HCT116 (cell line): ENCODE data around the gene TRIM68. TPM values are rescaled to one million over a fixed set of nuclear protein-coding genes. Genes with fewer than 3 reads are reported as not detected.

Source experiments
- ATAC-seq: fragments of 200-7000 bp; cut with Tn5 transposase; 2 replicates; pipeline ENCODE4 v1.9.1; 2020; ENCODE audit warnings: mild to moderate bottlenecking, moderate library complexity
- BruUV-seq: library from RNA; stranded (reverse); fragments of 400-500 nt; replicated peaks from 2 replicates; lab custom pipeline; 2021; lab: Mats Ljungman, UMichigan
- CTCF ChIA-PET: fragments of 300-600 bp; sonication (Branson Sonifier 250); formaldehyde crosslinking; loops from one replicate; lab custom pipeline; 2021; ENCODE audit warnings: antibody characterized with exemption; lab: Charles Lee
- POLR2A ChIA-PET: fragments of 300-600, 350-600 bp; sonication (Branson Sonifier 250); formaldehyde crosslinking; loops from one replicate; lab custom pipeline; 2021; ENCODE audit warnings: antibody characterized with exemption; lab: Charles Lee
- RAD21 ChIA-PET, 2 experiments: fragments of 300-600 bp; sonication (Branson Sonifier 250); formaldehyde crosslinking; loops; one replicate each; lab custom pipeline; 2023; ENCODE audit warnings: low total read pairs in 2 of 2; ENCODE audit not compliant: uncharacterized antibody in 2 of 2, unreplicated experiment in 2 of 2, low non-redundant PET in 1 of 2; lab: Charles Lee
- DNase-seq: peaks from one replicate; pipeline ENCODE4 v3.0.0-alpha.2; 2010; ENCODE audit warnings: low read depth, low spot score
- H2AFZ ChIP-seq: fragments of 200-600 bp; shearing (Covaris generic), sonication (generic); 2 replicates; pipeline ENCODE4 v1.6.1; 2017; ENCODE audit warnings: low read depth, mixed run types, mixed read lengths, antibody characterized with exemption, low read length; ENCODE audit not compliant: poor library complexity, severe bottlenecking
- H3K27ac ChIP-seq: 2 replicates; pipeline ENCODE4 v1.5.1; 2012; ENCODE audit warnings: low read depth, low read length
- H3K27me3 ChIP-seq: fragments of 200-600 bp; sonication (generic); 2 replicates; pipeline ENCODE4 v1.6.1; 2016; ENCODE audit warnings: mixed run types, low read length, mixed read lengths; ENCODE audit not compliant: insufficient read depth
- H3K36me3 ChIP-seq, 2 experiments: fragments of 200-500 bp in 1 of 2; fragments of 200-600 bp in 1 of 2; sonication (Bioruptor generic) in 1 of 2; sonication (generic) in 1 of 2; 2 replicates each; pipeline versions ENCODE4 v1.5.1 to v1.6.1; 2014 to 2016; ENCODE audit warnings: low read length in 2 of 2, inconsistent platforms in 1 of 2, mixed read lengths in 1 of 2, mixed run types in 1 of 2; ENCODE audit not compliant: insufficient read depth in 2 of 2, control insufficient read depth in 1 of 2
- H3K4me1 ChIP-seq, 2 experiments: fragments of 200-600 bp in 1 of 2; sonication (generic) in 1 of 2; 2 replicates each; pipeline versions ENCODE4 v1.5.1 to v1.6.1; 2012 to 2017; ENCODE audit warnings: low read length in 2 of 2, inconsistent platforms in 1 of 2, mild to moderate bottlenecking in 1 of 2, mixed read lengths in 1 of 2, mixed run types in 1 of 2, moderate library complexity in 1 of 2; ENCODE audit not compliant: insufficient read depth in 2 of 2, control insufficient read depth in 1 of 2
- H3K4me2 ChIP-seq: fragments of 200-600 bp; sonication (generic); 2 replicates; pipeline ENCODE4 v1.6.1; 2017; ENCODE audit warnings: mixed run types, low read length, mixed read lengths
- H3K4me3 ChIP-seq, 2 experiments: fragments of 200-600 bp in 1 of 2; sonication (generic) in 1 of 2; replicated peaks in 1 of 2; 2 replicates each; pipeline ENCODE4 v1.5.1; 2011 to 2016; ENCODE audit warnings: low read length in 2 of 2, control low read depth in 1 of 2, low read depth in 1 of 2, mild to moderate bottlenecking in 1 of 2, mixed read lengths in 1 of 2, mixed run types in 1 of 2
- H3K79me2 ChIP-seq: fragments of 200-600 bp; sonication (generic); 2 replicates; pipeline ENCODE4 v1.6.1; 2017; ENCODE audit warnings: mild to moderate bottlenecking, mixed run types, low read length, moderate library complexity, mixed read lengths; ENCODE audit not compliant: insufficient read depth
- H3K9ac ChIP-seq: fragments of 200-600 bp; sonication (generic); 2 replicates; pipeline ENCODE4 v1.6.1; 2016; ENCODE audit warnings: low read length, mixed read lengths
- H3K9me2 ChIP-seq: fragments of 200-600 bp; sonication (generic), shearing (Covaris generic); 2 replicates; pipeline ENCODE4 v1.6.1; 2017; ENCODE audit warnings: mixed run types, mild to moderate bottlenecking, moderate library complexity; ENCODE audit not compliant: insufficient read depth
- H3K9me3 ChIP-seq, 2 experiments: fragments of 200-500 bp in 1 of 2; fragments of 200-600 bp in 1 of 2; sonication (Bioruptor generic) in 1 of 2; sonication (generic) in 1 of 2; 2 replicates each; pipeline ENCODE4 v1.6.1; 2014 to 2017; ENCODE audit warnings: low read length in 2 of 2, mixed read lengths in 2 of 2, inconsistent platforms in 1 of 2, low read depth in 1 of 2, mild to moderate bottlenecking in 1 of 2, mixed run types in 1 of 2, moderate library complexity in 1 of 2; ENCODE audit not compliant: control insufficient read depth in 1 of 2, insufficient read depth in 1 of 2
- H4K20me1 ChIP-seq: fragments of 200-600 bp; sonication (generic), shearing (Covaris generic); 2 replicates; pipeline ENCODE4 v1.6.1; 2017; ENCODE audit warnings: mixed run types, mild to moderate bottlenecking, moderate library complexity; ENCODE audit not compliant: insufficient read depth
- CBX3 ChIP-seq: IDR thresholded peaks from 2 replicates; pipeline ENCODE4 v1.6.1; 2012; ENCODE audit warnings: low read depth
- CEBPB ChIP-seq: IDR thresholded peaks from 2 replicates; pipeline ENCODE4 v1.6.1; 2012; ENCODE audit warnings: low read depth
- CTCF ChIP-seq, 3 experiments: fragments of 200-600 bp in 1 of 3; sonication (generic) in 1 of 3; IDR thresholded peaks in 2 of 3; conservative IDR thresholded peaks in 1 of 3; 2 replicates each; pipeline ENCODE4 v1.5.1; 2012 to 2017; ENCODE audit warnings: low read depth in 2 of 3, low read length in 2 of 3, antibody characterized with exemption in 1 of 3, borderline replicate concordance in 1 of 3, control low read depth in 1 of 3, mild to moderate bottlenecking in 1 of 3, mixed read lengths in 1 of 3, mixed run types in 1 of 3, moderate library complexity in 1 of 3; ENCODE audit not compliant: insufficient read depth in 1 of 3
- EGR1 ChIP-seq: IDR thresholded peaks from 2 replicates; pipeline ENCODE4 v1.6.1; 2012; ENCODE audit warnings: low read depth
- ELF1 ChIP-seq: IDR thresholded peaks from 2 replicates; pipeline ENCODE4 v1.6.1; 2012; ENCODE audit warnings: low read depth, borderline replicate concordance
- EZH2 ChIP-seq: fragments of 200-600 bp; sonication (generic); IDR thresholded peaks from 2 replicates; pipeline ENCODE4 v1.6.1; 2017; ENCODE audit warnings: antibody characterized with exemption, mixed run types
- EZH2phosphoT487 ChIP-seq: fragments of 200-600 bp; IDR thresholded peaks from 2 replicates; pipeline ENCODE4 v1.6.1; 2018; ENCODE audit warnings: antibody characterized with exemption, borderline replicate concordance
- FOSL1 ChIP-seq: IDR thresholded peaks from 2 replicates; pipeline ENCODE4 v1.6.1; 2012; ENCODE audit warnings: low read depth
- MAX ChIP-seq: IDR thresholded peaks from 2 replicates; pipeline ENCODE4 v1.6.1; 2012
- POLR2A ChIP-seq: IDR thresholded peaks from 2 replicates; pipeline ENCODE4 v1.7.0; 2011; ENCODE audit warnings: borderline replicate concordance; ENCODE audit not compliant: insufficient read depth, insufficient read length; ENCODE audit errors: extremely low read depth
- POLR2AphosphoS5 ChIP-seq: IDR thresholded peaks from 2 replicates; pipeline ENCODE4 v1.6.1; 2011; ENCODE audit warnings: mild to moderate bottlenecking, low read depth, low read length, moderate library complexity
- RAD21 ChIP-seq: IDR thresholded peaks from 2 replicates; pipeline ENCODE4 v1.6.1; 2012; ENCODE audit warnings: low read depth, mild to moderate bottlenecking
- SP1 ChIP-seq: IDR thresholded peaks from 2 replicates; pipeline ENCODE4 v1.6.1; 2012; ENCODE audit warnings: low read depth
- SRF ChIP-seq: IDR thresholded peaks from 2 replicates; pipeline ENCODE4 v1.6.1; 2012; ENCODE audit warnings: low read depth
- TCF7L2 ChIP-seq: IDR thresholded peaks from 2 replicates; pipeline ENCODE4 v1.7.0; 2011; ENCODE audit warnings: borderline replicate concordance, inconsistent platforms; ENCODE audit not compliant: insufficient read depth, insufficient read length; ENCODE audit errors: extremely low read depth
- ZBTB33 ChIP-seq: IDR thresholded peaks from 2 replicates; pipeline ENCODE4 v1.6.1; 2011; ENCODE audit warnings: mild to moderate bottlenecking, low read length, moderate library complexity; ENCODE audit not compliant: insufficient replicate concordance; ENCODE audit errors: extremely low read depth
- ZFX ChIP-seq: fragments of 450-650 bp; IDR thresholded peaks from 2 replicates; pipeline ENCODE4 v1.6.1; 2017
- intact Hi-C: fragments of 100-400 bp; cut with micrococcal nuclease; formaldehyde crosslinking; loops from 2 replicates; pipeline ENCODE4 v1.10.0; 2022
- total RNA-seq: library from RNA; stranded (reverse); gene quantifications from one replicate; pipeline ENCODE4 v1.2.1, GENCODE V29; 2021; ENCODE audit not compliant: unreplicated experiment

Gene TRIM68
- total RNA-seq, 1 experiment from 2014 or later = 8.3 TPM

GRCh38 chr11:4636962-4637661 is 29.1 kb upstream of the TRIM68 start, which contains the start of gene OR51D1:
Gene OR51D1 (plus strand): TSS chr11:4637477. CDS start chr11:4639791, 2,314 bp downstream.
- no peaks in the 10 kb centered on the region for H3K9me3 ChIP-seq
- intact Hi-C loops = loop anchor here (1.0 kb wide), 2 partner anchors 367 to 1171 kb away; partner anchors contain the start of gene OR52N2
- H3K27ac ChIP-seq = no peak within 1 kb of the TSS
- BruUV-seq = no TSS peak
- ATAC-seq = peak; percentile 98
- ChIA-PET POLR2A (no interaction called here), CTCF (interaction anchor here (0.6 to 2.4 kb wide), 20 partner anchors 10 to 1726 kb away, joined by 3 to 25 read pairs (median 6); partner anchors contain the start of gene TRIM68), RAD21 (interaction anchor here (0.8 to 1.1 kb wide), 2 partner anchors 183 to 367 kb away, joined by 4 read pairs; no protein-coding TSS in a partner anchor)
- no peaks in the 10 kb centered on the region for H3K4me1 ChIP-seq
- peak within 1 kb of the TSS; percentile 33 for H3K4me2 ChIP-seq
- no peaks in the 10 kb centered on the region; the same call in 1 of the 2 replicates for H4K20me1 ChIP-seq
- no peaks in the 10 kb centered on the region for H3K79me2 ChIP-seq
- TF ChIP-seq TCF7L2 (no peak), EGR1 (no peak), EZH2 (no peak), POLR2AphosphoS5 (no peak), CBX3 (no peak), CTCF (IDR thresholded peaks at IDR 0.05 in 2 of 3, conservative IDR thresholded peaks at IDR 0.05 in 1 of 3; ENCODE audit: borderline replicate concordance in 1 of 3, insufficient read depth in 1 of 3, low read depth in 2 of 3, low read length in 2 of 3) (peak; percentile 44 to 88 (median 81); a peak in 5 of 6 replicates), RAD21 (peak; percentile 73), FOSL1 (no peak), ZBTB33 (no peak), MAX (no peak), POLR2A (no peak), ELF1 (no peak), SRF (no peak), EZH2phosphoT487 (no peak), SP1 (no peak), CEBPB (no peak), ZFX (no peak)
- no peak within 1 kb of the TSS for H3K4me3 ChIP-seq
- peaks cover 43% of the 10 kb centered on the region for H3K27me3 ChIP-seq
- H3K9ac ChIP-seq = no peak within 1 kb of the TSS
- H3K36me3 ChIP-seq = no peaks in the 10 kb centered on the region
- peak; percentile 43 for DNase-seq
- H2AFZ ChIP-seq = peak within 1 kb of the TSS; percentile 67
- no peaks in the 10 kb centered on the region for H3K9me2 ChIP-seq
